Activated CD4-positive, alpha-beta T cell treated with anti-CD3 and anti-CD28 coated beads, Interleukin-2, amount 10 ng/mL, durations not matched to agents 7 days and 5 days (primary cell): ENCODE data around the gene HIPK4. TPM values are rescaled to one million over a fixed set of nuclear protein-coding genes. Genes with fewer than 3 reads are reported as not detected.
"Not testable (repeated sequence)": the region's sequence is repeated elsewhere in the genome, so short reads cannot be mapped to it uniquely, and the experiment has no call there.

ENCODE experiments used
- CTCF ChIA-PET: fragments of 350-600 bp; sonication (Branson Sonifier 250); formaldehyde crosslinking; loops from one replicate; lab custom pipeline; 2021; ENCODE audit warnings: antibody characterized with exemption; lab: Charles Lee
- POLR2A ChIA-PET: fragments of 350-600 bp; sonication (Branson Sonifier 250); formaldehyde crosslinking; loops from one replicate; lab custom pipeline; 2021; ENCODE audit warnings: antibody characterized with exemption; lab: Charles Lee
- DNase-seq: peaks from one replicate; pipeline ENCODE4 v3.0.0-alpha.2; 2020
- H3K27ac Mint-ChIP-seq: one replicate; pipeline ENCODE4 v1.8.0; 2021; ENCODE audit warnings: mild to moderate bottlenecking, moderate library complexity, mixed read lengths
- H3K27me3 Mint-ChIP-seq: one replicate; pipeline ENCODE4 v1.8.0; 2021; ENCODE audit warnings: mixed read lengths
- H3K36me3 Mint-ChIP-seq: one replicate; pipeline ENCODE4 v1.8.0; 2021; ENCODE audit warnings: low read depth, mixed read lengths
- H3K4me1 Mint-ChIP-seq: one replicate; pipeline ENCODE4 v1.8.0; 2021; ENCODE audit warnings: mixed read lengths
- H3K4me3 Mint-ChIP-seq: one replicate; pipeline ENCODE4 v1.8.0; 2021; ENCODE audit warnings: mild to moderate bottlenecking, moderate library complexity, mixed read lengths
- H3K9me3 Mint-ChIP-seq: one replicate; pipeline ENCODE4 v1.8.0; 2021; ENCODE audit warnings: mixed read lengths
- total RNA-seq, 2 experiments: library from RNA; stranded (reverse); gene quantifications; one replicate each; pipeline ENCODE4 v1.2.3, GENCODE V29; 2021

Gene HIPK4
- total RNA-seq, 2 experiments from 2014 or later, result not detected

- no peak for DNase-seq
- Mint-ChIP-seq H3K27ac (no peak overlapping the region), H3K4me1 (no peaks in the 10 kb centered on the region), H3K27me3 (peaks cover 2% of the 10 kb centered on the region), H3K9me3 (no peaks in the 10 kb centered on the region), H3K36me3 (no peaks in the 10 kb centered on the region), H3K4me3 (no peak overlapping the region)
- ChIA-PET POLR2A (no interaction called here), CTCF (no interaction called here)
Observed at GRCh38 chr19:40380199-40381037, 9.6 kb downstream of the HIPK4 start.

- peaks cover 4% of the 10 kb centered on the region for H3K36me3 Mint-ChIP-seq
- ChIA-PET POLR2A (no interaction called here), CTCF (no interaction called here)
- no peak overlapping the region for H3K27ac Mint-ChIP-seq
- DNase-seq, result no peak
- H3K27me3 Mint-ChIP-seq, result no peaks in the 10 kb centered on the region
- peaks cover 6% of the 10 kb centered on the region for H3K4me1 Mint-ChIP-seq
- H3K4me3 Mint-ChIP-seq, result no peak overlapping the region
- no peaks in the 10 kb centered on the region for H3K9me3 Mint-ChIP-seq
Observed at GRCh38 chr19:40379446-40380198, 10.4 kb downstream of the HIPK4 start.

GRCh38 chr19:40378509-40378908, 11.5 kb downstream of the HIPK4 start:
- POLR2A ChIA-PET, result no interaction called here
- Mint-ChIP-seq H3K36me3 (peaks cover 8% of the 10 kb centered on the region), H3K27ac (no peak overlapping the region)

GRCh38 chr19:40377876-40378385, 12.1 kb downstream of the HIPK4 start:
- ChIA-PET CTCF (no interaction called here), POLR2A (no interaction called here)
- Mint-ChIP-seq H3K4me3 (no peak overlapping the region), H3K27ac (no peak overlapping the region), H3K36me3 (peaks cover 8% of the 10 kb centered on the region), H3K27me3 (no peaks in the 10 kb centered on the region), H3K9me3 (no peaks in the 10 kb centered on the region), H3K4me1 (peaks cover 14% of the 10 kb centered on the region)
- no peak for DNase-seq

More at GRCh38 chr19:40378509-40378908, 11.5 kb downstream of the HIPK4 start:
- Mint-ChIP-seq H3K27me3 (no peaks in the 10 kb centered on the region), H3K4me1 (peaks cover 14% of the 10 kb centered on the region), H3K9me3 (no peaks in the 10 kb centered on the region), H3K4me3 (no peak overlapping the region)
- CTCF ChIA-PET, result interaction anchor here (0.6 kb wide), 1 partner anchor 1790 kb away, joined by 5 read pairs; no protein-coding TSS in a partner anchor
- no peak for DNase-seq

GRCh38 chr19:40376286-40376862, 13.6 kb downstream of the HIPK4 start:
- DNase-seq, result no peak
- Mint-ChIP-seq H3K27me3 (no peaks in the 10 kb centered on the region), H3K4me1 (peaks cover 14% of the 10 kb centered on the region), H3K36me3 (peaks cover 8% of the 10 kb centered on the region), H3K4me3 (no peak overlapping the region), H3K9me3 (no peaks in the 10 kb centered on the region), H3K27ac (peak overlapping the region; percentile 62)
- ChIA-PET POLR2A (no interaction called here), CTCF (interaction anchor here (0.6 kb wide), 1 partner anchor 64 kb away, joined by 4 read pairs; no protein-coding TSS in a partner anchor)

- CTCF ChIA-PET, result no interaction called here
- H3K4me1 Mint-ChIP-seq, result peaks cover 14% of the 10 kb centered on the region
- H3K27me3 Mint-ChIP-seq, result no peaks in the 10 kb centered on the region
- no peak for DNase-seq
- POLR2A ChIA-PET, result no interaction called here
- H3K36me3 Mint-ChIP-seq, result peaks cover 13% of the 10 kb centered on the region
- no peaks in the 10 kb centered on the region for H3K9me3 Mint-ChIP-seq
- H3K4me3 Mint-ChIP-seq, result no peak overlapping the region
- no peak overlapping the region for H3K27ac Mint-ChIP-seq
Observed at GRCh38 chr19:40374084-40374483, 15.9 kb downstream of the HIPK4 start.

- CTCF ChIA-PET, result interaction anchor here (0.6 to 1.4 kb wide), 2 partner anchors 11 to 97 kb away, joined by 3 to 4 read pairs; no protein-coding TSS in a partner anchor
- Mint-ChIP-seq H3K27me3 (no peaks in the 10 kb centered on the region), H3K4me1 (peaks cover 14% of the 10 kb centered on the region), H3K9me3 (no peaks in the 10 kb centered on the region), H3K27ac (no peak overlapping the region), H3K4me3 (no peak overlapping the region), H3K36me3 (peaks cover 13% of the 10 kb centered on the region)
- POLR2A ChIA-PET, result no interaction called here
- DNase-seq, result no peak
Observed at GRCh38 chr19:40371802-40372122, 18.2 kb downstream of the HIPK4 start.

GRCh38 chr19:40370997-40371801, 18.8 kb downstream of the HIPK4 start:
- Mint-ChIP-seq H3K27ac (no peak overlapping the region), H3K27me3 (no peaks in the 10 kb centered on the region), H3K9me3 (no peaks in the 10 kb centered on the region), H3K36me3 (peaks cover 13% of the 10 kb centered on the region), H3K4me3 (no peak overlapping the region), H3K4me1 (peaks cover 14% of the 10 kb centered on the region)
- ChIA-PET POLR2A (no interaction called here), CTCF (interaction anchor here (1.4 kb wide), 1 partner anchor 11 kb away, joined by 4 read pairs; no protein-coding TSS in a partner anchor)
- no peak for DNase-seq

GRCh38 chr19:40370253-40370652, 19.7 kb downstream of the HIPK4 start:
- POLR2A ChIA-PET, CTCF ChIA-PET, DNase-seq, H3K27me3 Mint-ChIP-seq, H3K4me3 Mint-ChIP-seq, H3K27ac Mint-ChIP-seq, H3K9me3 Mint-ChIP-seq: not testable (repeated sequence)
- Mint-ChIP-seq H3K4me1 (peaks cover 17% of the 10 kb centered on the region), H3K36me3 (peaks cover 13% of the 10 kb centered on the region)

GRCh38 chr19:40369797-40370196, 20.2 kb downstream of the HIPK4 start:
- POLR2A ChIA-PET, result no interaction called here
- Mint-ChIP-seq H3K4me3 (no peak overlapping the region), H3K4me1 (peaks cover 17% of the 10 kb centered on the region), H3K27me3 (no peaks in the 10 kb centered on the region), H3K9me3 (no peaks in the 10 kb centered on the region), H3K27ac (no peak overlapping the region), H3K36me3 (peaks cover 10% of the 10 kb centered on the region)
- DNase-seq, result no peak
- CTCF ChIA-PET, result no interaction called here

GRCh38 chr19:40367577-40368434, 22.2 kb downstream of the HIPK4 start:
- no peak overlapping the region for H3K27ac Mint-ChIP-seq
- CTCF ChIA-PET, result interaction anchor here (0.6 kb wide), 2 partner anchors 22 to 1628 kb away, joined by 3 read pairs; no protein-coding TSS in a partner anchor
- no peaks in the 10 kb centered on the region for H3K27me3 Mint-ChIP-seq
- H3K4me1 Mint-ChIP-seq, result peaks cover 19% of the 10 kb centered on the region
- POLR2A ChIA-PET, result interaction anchor here (0.6 kb wide), 1 partner anchor 157 kb away, joined by 3 read pairs; no protein-coding TSS in a partner anchor
- H3K36me3 Mint-ChIP-seq, result peaks cover 5% of the 10 kb centered on the region
- no peak for DNase-seq
- H3K4me3 Mint-ChIP-seq, result no peak overlapping the region
- no peaks in the 10 kb centered on the region for H3K9me3 Mint-ChIP-seq
